ENCODE measurements around the gene THSD4. TPM values are rescaled to one million over a fixed set of nuclear protein-coding genes. Genes with fewer than 3 reads are reported as not detected.

The THSD4 gene
- polyA plus RNA-seq, 2 of the 4 experiments (the other 2 are of a cell fraction), result 15.8 to 40.7 TPM

GRCh38 chr15:71151081-71151480 is 35.8 kb downstream of the THSD4 start:
- FAIRE-seq, result no peak

GRCh38 chr15:71152542-71152941 is 37.3 kb downstream of the THSD4 start:
- peaks cover 27% of the 10 kb centered on the region for H3K4me1 ChIP-seq
- no peak overlapping the region for H3K4me2 ChIP-seq
- no peak overlapping the region for H3K27ac ChIP-seq
- WGBS (ENCODE audit: missing lambda C conversion rate), result 93% methylated on average over 7 of the region's 7 CpGs
- POLR2A ChIA-PET, result no interaction called here
- DNase-seq (ENCODE audit: low read depth in 1 of 2, low spot score in 1 of 2), result no peak
- no peak for ATAC-seq
- CTCF ChIA-PET, result interaction anchor here (1.1 to 1.7 kb wide), 2 partner anchors 37 to 63 kb away, joined by 3 to 5 read pairs; partner anchors contain the start of gene THSD4
- H3K4me3 ChIP-seq, result no peak overlapping the region
- no peaks in the 10 kb centered on the region for H3K9me3 ChIP-seq
- FAIRE-seq, result no peak
- TF ChIP-seq CBX2 (IDR thresholded peaks at IDR 0.05; ENCODE audit: borderline replicate concordance, low read depth), result no peak
- TF ChIP-seq HOXB13 (CRISPR knock-in tag; IDR thresholded peaks at IDR 0.05; ENCODE audit: low read depth), result no peak
- no peak for TF ChIP-seq HMGXB4 (CRISPR knock-in tag; IDR thresholded peaks at IDR 0.05; ENCODE audit: borderline replicate concordance)
- no peak for TF ChIP-seq CBX8 (IDR thresholded peaks at IDR 0.05)
- TF ChIP-seq KDM1A (IDR thresholded peaks at IDR 0.05; ENCODE audit: low read depth), result no peak
- no peak for TF ChIP-seq NPAS2 (CRISPR knock-in tag; IDR thresholded peaks at IDR 0.05; ENCODE audit: borderline replicate concordance)
- no peak for TF ChIP-seq BHLHE40 (IDR thresholded peaks at IDR 0.05; ENCODE audit: low read depth, low read length)
- TF ChIP-seq KDM5A (IDR thresholded peaks at IDR 0.05), result no peak
- no peak for TF ChIP-seq EP300 (IDR thresholded peaks at IDR 0.05)
- TF ChIP-seq SMC3 (IDR thresholded peaks at IDR 0.05), result no peak
- no peak for TF ChIP-seq NFE2L2 (conservative IDR thresholded peaks at IDR 0.05; ENCODE audit: low read length)
- TF ChIP-seq POLR2A (IDR thresholded peaks at IDR 0.05; ENCODE audit: low read length), result no peak
- no peak for TF ChIP-seq NR3C1 (IDR thresholded peaks at IDR 0.05)
- no peak for TF ChIP-seq TP53 (CRISPR knock-in tag; IDR thresholded peaks at IDR 0.05)
- TF ChIP-seq PBX3 (IDR thresholded peaks at IDR 0.05), result no peak
- no peak for TF ChIP-seq ESRRA (IDR thresholded peaks at IDR 0.05; ENCODE audit: borderline replicate concordance, low read length)

More at GRCh38 chr15:71151081-71151480, 35.8 kb downstream of the THSD4 start:
- POLR2A ChIA-PET, result no interaction called here
- Histone ChIP-seq H3K4me3 (no peak overlapping the region), H3K4me1 (peaks cover 40% of the 10 kb centered on the region), H3K9me3 (no peaks in the 10 kb centered on the region), H3K4me2 (no peak overlapping the region), H3K27ac (no peak overlapping the region)
- TF ChIP-seq RCOR1 (IDR thresholded peaks at IDR 0.05; ENCODE audit: low read depth, low read length) (no peak), POLR2AphosphoS2 (conservative IDR thresholded peaks at IDR 0.05; ENCODE audit: low read length) (no peak), CTCF (IDR thresholded peaks at IDR 0.05) (no peak), ZC3H11A (IDR thresholded peaks at IDR 0.05) (no peak), HMGXB4 (CRISPR knock-in tag; IDR thresholded peaks at IDR 0.05; ENCODE audit: borderline replicate concordance) (no peak), HEYL (CRISPR knock-in tag; IDR thresholded peaks at IDR 0.05) (no peak), HOXB5 (CRISPR knock-in tag; IDR thresholded peaks at IDR 0.05) (no peak), CEBPB (IDR thresholded peaks at IDR 0.05) (no peak), CHD2 (IDR thresholded peaks at IDR 0.05; ENCODE audit: low read length, partially characterized antibody) (no peak), ZFP36 (IDR thresholded peaks at IDR 0.05; ENCODE audit: borderline replicate concordance, partially characterized antibody) (no peak), USF2 (IDR thresholded peaks at IDR 0.05) (no peak), ATOH8 (CRISPR knock-in tag; IDR thresholded peaks at IDR 0.05; ENCODE audit: low read depth) (no peak), TFCP2L1 (CRISPR knock-in tag; IDR thresholded peaks at IDR 0.05) (no peak), RARB (CRISPR knock-in tag; IDR thresholded peaks at IDR 0.05) (no peak)
- DNase-seq (ENCODE audit: low read depth in 1 of 2, low spot score in 1 of 2) (no peak), ATAC-seq (no peak)
- WGBS (ENCODE audit: missing lambda C conversion rate), result 86% methylated on average over 2 of the region's 2 CpGs
- CTCF ChIA-PET, result interaction anchor here (0.6 to 1.7 kb wide), 2 partner anchors 36 to 298 kb away, joined by 3 to 10 read pairs; partner anchors contain the start of gene THSD4

All from A549 (cell line).